ENCODE data around the gene LHFPL2. TPM values are rescaled to one million over a fixed set of nuclear protein-coding genes. Genes with fewer than 3 reads are reported as not detected.

LHFPL2 gene
- total RNA-seq, 2 donors from 2014 or later, result 0.12 to 0.21 TPM

DNA sequence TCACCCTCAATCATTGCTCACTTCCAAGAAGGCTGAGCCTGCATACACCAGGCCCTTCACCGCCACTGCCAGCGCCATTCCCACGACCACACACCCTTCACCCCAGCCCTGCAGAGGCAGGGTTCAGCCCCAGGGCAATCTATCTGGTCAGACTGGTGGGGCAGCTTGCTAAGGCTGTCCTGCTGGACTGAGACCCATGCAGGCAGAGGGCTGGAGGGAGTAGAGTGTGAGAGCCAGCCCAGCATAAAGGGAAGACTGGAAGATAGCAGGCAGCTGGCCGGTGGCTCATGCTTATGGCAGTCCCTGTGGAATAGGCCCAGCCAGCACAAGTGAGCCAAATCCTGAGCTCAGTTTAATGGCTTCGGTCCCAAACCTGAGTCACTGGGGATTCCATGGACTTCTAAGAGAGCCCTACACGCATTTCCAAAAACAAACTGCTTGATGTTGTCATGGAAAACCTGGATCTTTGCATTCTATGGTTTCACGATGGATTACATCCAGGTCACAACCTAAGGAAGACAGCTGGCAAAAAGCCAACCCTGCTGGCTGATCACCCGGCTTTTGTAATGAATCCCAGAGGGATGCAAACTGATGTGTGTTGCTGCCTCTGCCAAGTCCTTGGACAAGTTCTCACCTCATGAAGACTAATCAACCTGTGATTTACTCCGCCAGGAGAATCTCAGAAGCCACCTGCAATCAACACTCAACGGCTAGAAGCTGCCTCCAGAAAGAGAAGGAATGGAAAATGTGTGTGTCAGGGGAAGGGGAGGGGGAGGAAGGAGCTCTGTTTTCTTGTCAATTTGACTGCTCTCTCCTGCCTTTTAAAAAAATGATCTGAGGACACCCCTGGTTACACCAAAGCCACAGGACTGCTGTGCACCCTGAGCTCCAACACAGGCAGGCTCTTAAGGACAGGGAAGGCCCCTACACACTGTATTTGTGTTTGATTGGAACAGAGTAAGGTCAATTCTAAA lies 143.6 kb downstream of the LHFPL2 start:
- Mint-ChIP-seq H3K9me3 (no peaks in the 10 kb centered on the region), H3K4me1 (ENCODE audit: low read depth) (peaks cover 14% of the 10 kb centered on the region), H3K36me3 (ENCODE audit: insufficient read depth in 2 of 2) (no peaks in the 10 kb centered on the region), H3K27me3 (ENCODE audit: low read depth) (peaks cover 56% of the 10 kb centered on the region), H3K4me3 (no peak overlapping the region), H3K27ac (no peak overlapping the region)
- ATAC-seq (replicated peaks in 1 of 2), result no peak
- DNase-seq, result no peak

DNA sequence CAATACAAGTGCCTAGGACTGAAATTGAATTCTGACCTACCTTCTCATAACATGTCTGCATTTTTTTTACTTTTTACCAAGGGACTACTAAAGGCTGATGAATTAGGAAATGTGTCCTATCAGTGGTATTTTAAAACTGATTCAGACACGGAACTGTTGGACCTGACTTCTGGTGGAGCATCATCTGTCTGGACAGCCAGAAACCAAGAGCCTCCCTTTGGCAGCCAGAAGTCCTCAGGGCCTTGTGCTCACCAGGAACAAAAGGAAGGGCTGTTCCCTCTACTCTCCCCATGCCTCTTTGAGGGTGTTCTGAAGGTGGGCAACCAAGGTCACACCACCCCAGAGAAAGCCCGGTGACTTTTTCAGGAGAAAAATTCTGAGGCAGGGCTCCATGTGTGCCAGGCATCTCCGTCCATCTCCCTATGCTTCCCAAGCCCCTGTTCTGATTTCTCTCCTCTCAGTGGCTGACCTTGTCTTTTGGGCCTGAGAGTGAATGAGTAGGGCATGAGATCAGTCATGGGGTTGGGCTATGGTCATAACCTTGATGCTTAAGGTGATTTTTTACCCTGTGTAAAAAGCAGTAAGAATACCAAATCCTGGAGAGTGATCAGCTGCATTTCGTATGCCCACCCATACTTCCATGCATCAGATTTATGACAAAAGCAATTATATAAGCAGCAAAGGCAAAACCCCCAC lies 144.5 kb downstream of the LHFPL2 start:
- DNase-seq (no peak), ATAC-seq (replicated peaks in 1 of 2) (no peak)
- H3K9me3 Mint-ChIP-seq, result no peaks in the 10 kb centered on the region
- H3K27ac Mint-ChIP-seq, result no peak overlapping the region
- peaks cover 5% of the 10 kb centered on the region for H3K4me1 Mint-ChIP-seq (ENCODE audit: low read depth)
- H3K27me3 Mint-ChIP-seq (ENCODE audit: low read depth), result peaks cover 56% of the 10 kb centered on the region
- H3K4me3 Mint-ChIP-seq, result no peak overlapping the region
- H3K36me3 Mint-ChIP-seq (ENCODE audit: insufficient read depth in 2 of 2), result no peaks in the 10 kb centered on the region

DNA sequence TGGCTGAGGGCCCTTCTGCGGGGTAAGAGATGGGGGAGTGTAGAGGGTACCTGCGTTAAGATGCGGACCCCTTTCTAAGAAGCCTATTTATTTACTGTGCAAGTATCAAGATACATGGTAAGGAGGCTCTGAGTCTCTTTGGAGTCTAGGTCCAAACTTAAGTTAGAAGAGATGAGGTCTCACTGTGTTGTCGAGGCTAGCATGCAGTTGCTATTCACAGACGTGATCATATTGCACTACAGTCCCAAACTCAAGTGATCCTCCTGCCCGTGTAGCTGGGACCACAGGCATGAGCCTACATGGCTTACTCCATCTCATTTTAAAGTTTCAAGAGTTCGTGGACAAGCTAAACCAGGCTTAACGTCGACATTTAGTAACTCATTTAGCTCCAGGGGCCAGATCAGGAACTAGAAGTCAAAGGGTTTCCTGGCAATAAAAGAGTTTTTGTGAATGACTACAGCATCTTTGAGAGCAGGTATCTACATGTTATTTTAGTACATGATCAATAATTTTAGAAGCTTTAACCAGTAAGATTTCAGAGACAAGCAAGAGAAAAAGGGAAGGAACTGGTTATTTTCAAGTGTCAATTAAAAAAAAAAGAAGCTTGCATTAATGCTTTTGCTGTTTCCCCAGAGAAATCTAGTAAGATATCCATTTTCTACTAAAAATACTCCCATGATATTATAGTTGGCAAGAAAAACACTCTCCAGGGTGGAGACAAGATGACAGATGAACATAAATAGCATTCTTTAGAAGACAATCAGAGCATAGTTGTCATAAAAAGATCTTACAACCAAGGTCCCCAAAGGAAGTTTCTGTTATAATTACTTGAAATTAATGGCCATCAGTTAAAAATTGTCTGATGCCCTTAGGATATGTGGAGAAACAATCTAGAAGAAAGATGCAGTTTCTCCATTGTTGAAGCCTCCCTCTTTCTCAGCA lies 146.9 kb downstream of the LHFPL2 start:
- Mint-ChIP-seq H3K27ac (no peak overlapping the region), H3K27me3 (ENCODE audit: low read depth) (peaks cover 46% of the 10 kb centered on the region), H3K4me1 (ENCODE audit: low read depth) (no peaks in the 10 kb centered on the region), H3K4me3 (no peak overlapping the region), H3K36me3 (ENCODE audit: insufficient read depth in 2 of 2) (no peaks in the 10 kb centered on the region), H3K9me3 (no peaks in the 10 kb centered on the region)
- ATAC-seq (replicated peaks in 1 of 2), result no peak
- no peak for DNase-seq

DNA sequence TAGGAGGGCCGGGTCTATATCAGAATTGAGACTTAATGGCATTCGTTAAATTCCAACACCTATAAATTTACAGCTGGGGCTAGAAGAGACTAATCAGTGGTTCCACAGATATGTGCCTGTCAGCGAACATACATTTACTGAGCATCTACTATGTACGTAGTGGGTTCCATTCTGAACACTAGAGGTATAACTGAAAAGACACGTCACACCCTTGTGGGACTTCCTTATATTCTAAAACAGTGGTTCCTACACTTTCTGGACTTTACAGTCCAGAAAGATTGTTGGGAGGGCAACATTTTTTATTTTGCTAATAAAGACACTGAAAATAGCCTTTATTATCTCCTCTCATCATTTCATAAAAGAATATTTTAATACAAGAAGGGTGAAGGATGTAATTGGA lies 147.7 kb downstream of the LHFPL2 start:
- peaks cover 54% of the 10 kb centered on the region for H3K27me3 Mint-ChIP-seq (ENCODE audit: low read depth)
- no peak overlapping the region for H3K4me3 Mint-ChIP-seq
- no peak overlapping the region for H3K27ac Mint-ChIP-seq
- ATAC-seq (replicated peaks in 1 of 2) (no peak), DNase-seq (no peak)
- no peaks in the 10 kb centered on the region for H3K36me3 Mint-ChIP-seq (ENCODE audit: insufficient read depth in 2 of 2)
- H3K9me3 Mint-ChIP-seq, result no peaks in the 10 kb centered on the region
- no peaks in the 10 kb centered on the region for H3K4me1 Mint-ChIP-seq (ENCODE audit: low read depth)

DNA sequence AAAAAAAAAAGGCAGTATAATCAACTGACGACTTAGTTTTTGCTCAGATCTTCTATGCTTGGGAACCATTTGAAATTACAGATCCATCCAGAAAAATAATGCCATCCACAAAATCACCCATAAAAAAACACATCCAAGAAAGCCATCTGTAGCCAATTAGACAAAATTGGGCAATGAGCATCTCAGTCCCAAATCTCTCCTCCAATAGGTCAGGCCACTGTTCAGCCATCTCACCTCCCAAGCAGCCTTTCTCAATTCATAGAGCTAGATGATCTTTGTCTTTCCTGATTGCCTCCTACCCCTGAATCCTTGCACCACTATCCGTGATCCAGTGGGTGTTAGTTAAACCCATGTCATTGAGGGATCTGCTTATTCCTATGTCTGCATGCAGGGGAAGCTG lies 148.5 kb downstream of the LHFPL2 start:
- H3K27ac Mint-ChIP-seq, result no peak overlapping the region
- no peak overlapping the region for H3K4me3 Mint-ChIP-seq
- ATAC-seq (replicated peaks in 1 of 2) (no peak), DNase-seq (no peak)
- peaks cover 54% of the 10 kb centered on the region for H3K27me3 Mint-ChIP-seq (ENCODE audit: low read depth)
- H3K36me3 Mint-ChIP-seq (ENCODE audit: insufficient read depth in 2 of 2), result no peaks in the 10 kb centered on the region
- H3K4me1 Mint-ChIP-seq (ENCODE audit: low read depth), result no peaks in the 10 kb centered on the region
- H3K9me3 Mint-ChIP-seq, result no peaks in the 10 kb centered on the region

DNA sequence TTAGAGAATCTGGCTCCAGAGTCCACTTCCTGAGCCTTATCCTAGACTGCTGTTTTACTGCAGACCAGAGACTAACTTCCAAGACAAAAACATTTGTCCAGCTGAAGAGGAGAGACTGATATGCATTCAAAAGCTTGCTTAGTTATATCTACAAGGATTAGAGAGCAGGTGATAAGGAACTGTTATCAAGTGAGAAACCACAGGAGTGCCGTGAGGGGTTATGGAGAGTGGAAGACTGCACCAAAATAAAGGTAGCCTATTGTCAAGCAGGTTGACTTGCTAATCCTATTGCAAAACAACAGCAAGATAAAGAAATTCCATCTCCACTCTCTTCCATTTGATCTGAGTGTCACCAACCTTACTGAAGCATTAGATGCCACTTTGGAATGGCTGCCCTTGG lies 149.1 kb downstream of the LHFPL2 start:
- Mint-ChIP-seq H3K9me3 (no peaks in the 10 kb centered on the region), H3K27ac (no peak overlapping the region), H3K27me3 (ENCODE audit: low read depth) (peaks cover 54% of the 10 kb centered on the region), H3K4me3 (no peak overlapping the region), H3K36me3 (ENCODE audit: insufficient read depth in 2 of 2) (no peaks in the 10 kb centered on the region), H3K4me1 (ENCODE audit: low read depth) (no peaks in the 10 kb centered on the region)
- ATAC-seq (replicated peaks in 1 of 2), result no peak
- DNase-seq, result no peak

DNA sequence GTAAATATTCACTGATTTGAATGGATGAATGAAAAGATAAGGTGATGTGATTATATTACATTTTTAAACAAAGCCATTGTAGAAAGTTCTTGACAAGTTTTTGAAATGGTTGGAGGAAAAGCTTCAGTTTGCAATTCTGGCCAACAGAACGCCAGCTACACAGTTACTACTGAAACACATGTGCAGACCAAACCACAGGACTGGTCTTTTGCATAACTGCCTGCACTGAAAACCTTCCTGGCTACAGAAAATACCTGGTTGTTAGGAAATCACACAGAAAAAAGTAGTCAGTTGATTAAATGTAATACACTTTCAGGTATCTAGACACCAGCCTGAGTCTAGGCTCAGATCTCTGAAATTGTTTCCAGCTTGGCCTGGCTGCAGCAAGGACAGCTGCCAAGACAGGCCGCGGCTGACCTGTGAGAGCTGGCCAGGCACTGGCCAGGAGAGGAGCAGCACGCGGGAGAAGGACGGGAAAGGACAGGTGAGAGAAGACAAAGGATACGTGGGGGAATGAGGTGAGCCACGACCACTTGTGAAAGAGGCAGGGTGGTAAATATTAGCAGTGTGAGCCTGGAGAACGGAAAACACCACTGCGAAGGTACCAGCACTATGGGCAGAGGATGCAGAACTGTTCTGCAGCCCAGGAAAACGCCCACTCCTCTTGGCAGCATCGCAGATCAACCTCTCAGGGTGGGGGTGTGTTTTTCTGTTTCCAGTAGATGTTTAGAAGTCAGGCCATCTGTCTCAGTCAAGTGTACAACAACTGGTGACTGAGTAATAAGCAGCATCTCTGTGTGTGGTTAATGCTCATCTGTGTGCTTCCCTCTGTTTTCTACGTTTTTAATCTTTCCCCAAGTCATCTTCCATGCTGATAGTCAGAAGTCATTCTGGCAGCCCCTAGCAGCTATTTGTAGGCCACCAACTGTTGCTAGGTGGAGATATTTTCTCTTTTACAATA lies 150.7 kb downstream of the LHFPL2 start:
- Mint-ChIP-seq H3K27me3 (ENCODE audit: low read depth) (peaks cover 54% of the 10 kb centered on the region), H3K36me3 (ENCODE audit: insufficient read depth in 2 of 2) (no peaks in the 10 kb centered on the region), H3K4me1 (ENCODE audit: low read depth) (no peaks in the 10 kb centered on the region), H3K4me3 (no peak overlapping the region), H3K9me3 (no peaks in the 10 kb centered on the region), H3K27ac (no peak overlapping the region)
- DNase-seq (no peak), ATAC-seq (replicated peaks in 1 of 2) (no peak)

DNA sequence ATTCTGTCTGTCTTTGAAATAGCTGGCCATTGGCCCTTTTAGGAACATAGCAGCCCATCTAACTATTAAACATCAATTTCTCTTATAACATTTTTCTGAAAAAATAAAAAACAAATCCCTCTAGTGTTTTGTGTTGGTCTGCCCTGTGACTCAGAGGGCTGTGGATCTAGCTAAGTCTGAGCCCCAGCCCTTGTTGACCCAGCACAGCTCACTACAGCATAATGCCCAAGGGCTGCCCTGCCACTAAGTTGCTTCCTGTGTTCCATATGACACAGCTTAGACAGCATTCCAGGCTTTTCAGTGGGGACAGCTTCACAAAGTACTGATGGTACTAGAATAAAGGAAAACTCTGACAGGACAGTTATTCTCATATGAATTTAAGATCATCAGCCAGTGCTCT lies 152.2 kb downstream of the LHFPL2 start:
- no peak overlapping the region for H3K4me3 Mint-ChIP-seq

DNA sequence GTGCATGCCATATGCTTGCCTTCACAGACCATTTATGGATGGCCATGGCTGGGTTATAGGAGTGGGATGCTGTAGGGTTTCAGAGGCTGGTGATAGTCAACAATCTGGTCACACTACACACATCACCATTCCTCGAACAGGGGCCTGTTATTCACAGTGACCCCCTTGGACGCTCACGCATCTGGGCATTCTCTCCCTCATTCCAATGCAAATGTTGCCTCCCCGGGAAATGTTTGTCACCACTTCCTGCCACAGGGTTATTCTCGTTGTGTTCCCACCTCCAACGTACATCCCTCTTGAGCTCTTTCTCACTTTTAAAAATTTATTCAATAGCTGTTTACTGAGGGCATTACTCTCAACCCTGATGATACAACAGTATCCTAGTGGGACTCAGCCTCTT lies 152.8 kb downstream of the LHFPL2 start:
- no peak overlapping the region for H3K4me3 Mint-ChIP-seq
- no peaks in the 10 kb centered on the region for H3K9me3 Mint-ChIP-seq
- ATAC-seq (replicated peaks in 1 of 2) (no peak), DNase-seq (no peak)
- H3K36me3 Mint-ChIP-seq (ENCODE audit: insufficient read depth in 2 of 2), result no peaks in the 10 kb centered on the region
- no peak overlapping the region for H3K27ac Mint-ChIP-seq
- no peaks in the 10 kb centered on the region for H3K4me1 Mint-ChIP-seq (ENCODE audit: low read depth)
- peaks cover 36% of the 10 kb centered on the region for H3K27me3 Mint-ChIP-seq (ENCODE audit: low read depth)

More for the DNA sequence above, 152.2 kb downstream of the LHFPL2 start:
- no peak overlapping the region for H3K27ac Mint-ChIP-seq
- no peaks in the 10 kb centered on the region for H3K4me1 Mint-ChIP-seq (ENCODE audit: low read depth)
- H3K27me3 Mint-ChIP-seq (ENCODE audit: low read depth), result peaks cover 42% of the 10 kb centered on the region
- ATAC-seq (replicated peaks in 1 of 2) (no peak), DNase-seq (no peak)
- H3K36me3 Mint-ChIP-seq (ENCODE audit: insufficient read depth in 2 of 2), result no peaks in the 10 kb centered on the region
- no peaks in the 10 kb centered on the region for H3K9me3 Mint-ChIP-seq

DNA sequence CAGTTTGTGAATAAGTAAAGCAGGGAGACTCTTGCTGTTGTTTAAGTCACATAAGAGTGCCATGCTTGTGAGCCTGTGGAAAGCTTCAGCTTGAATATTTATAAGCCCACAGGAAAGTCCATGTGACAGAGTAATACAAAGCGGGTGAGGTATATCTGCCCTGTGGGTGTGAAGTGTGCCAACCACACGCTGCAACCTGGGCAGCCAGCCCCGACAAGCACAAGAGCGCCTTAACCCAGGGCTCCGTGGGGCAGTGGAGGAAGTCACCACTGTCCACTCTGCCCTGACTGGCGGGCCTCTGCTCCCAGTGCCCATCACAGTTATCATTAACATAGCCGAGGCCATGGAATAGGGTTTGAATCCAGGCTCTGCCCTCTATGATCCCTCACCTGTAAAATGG lies 155.9 kb downstream of the LHFPL2 start:
- no peak overlapping the region for H3K27ac Mint-ChIP-seq
- no peaks in the 10 kb centered on the region for H3K4me1 Mint-ChIP-seq (ENCODE audit: low read depth)
- no peaks in the 10 kb centered on the region for H3K36me3 Mint-ChIP-seq (ENCODE audit: insufficient read depth in 2 of 2)
- H3K27me3 Mint-ChIP-seq (ENCODE audit: low read depth), result peaks cover 14% of the 10 kb centered on the region
- no peaks in the 10 kb centered on the region for H3K9me3 Mint-ChIP-seq
- H3K4me3 Mint-ChIP-seq, result no peak overlapping the region
- no peak for ATAC-seq (replicated peaks in 1 of 2)
- no peak for DNase-seq

DNA sequence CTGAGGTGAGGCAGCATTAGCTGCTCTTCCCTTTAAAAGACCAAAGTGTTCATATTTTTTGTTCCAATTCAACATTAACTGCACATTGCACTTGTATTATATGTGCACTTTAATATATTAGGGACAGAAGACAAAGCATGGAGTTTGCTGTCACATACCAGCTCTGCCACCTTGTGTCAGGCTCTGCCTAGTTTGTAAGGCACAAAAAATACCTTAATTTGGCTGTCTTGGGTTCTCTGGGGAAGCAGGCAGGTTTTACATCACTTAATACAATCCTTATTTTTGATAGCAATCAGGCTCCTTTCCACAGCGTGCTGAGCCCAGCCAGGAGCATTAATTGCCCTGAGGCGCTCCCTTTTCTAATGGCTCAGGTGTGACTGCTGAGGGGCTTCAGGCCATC lies 156.3 kb downstream of the LHFPL2 start:
- H3K4me1 Mint-ChIP-seq (ENCODE audit: low read depth), result no peaks in the 10 kb centered on the region
- H3K27me3 Mint-ChIP-seq (ENCODE audit: low read depth), result peaks cover 12% of the 10 kb centered on the region
- no peak overlapping the region for H3K4me3 Mint-ChIP-seq
- no peak for ATAC-seq (replicated peaks in 1 of 2)
- H3K27ac Mint-ChIP-seq, result no peak overlapping the region
- H3K36me3 Mint-ChIP-seq (ENCODE audit: insufficient read depth in 2 of 2), result no peaks in the 10 kb centered on the region
- no peak for DNase-seq
- no peaks in the 10 kb centered on the region for H3K9me3 Mint-ChIP-seq
